HG03159 (cell line): ENCODE results near the gene PRICKLE1.
"Not testable (repeated sequence)": the region's sequence is repeated elsewhere in the genome, so short reads cannot be mapped to it uniquely, and the experiment has no call there.

Source experiments
- ATAC-seq: cut with Tn5 transposase; IDR thresholded peaks from one replicate; pipeline ENCODE4 v1.9.1; 2021; ENCODE audit warnings: mild to moderate bottlenecking, moderate library complexity; ENCODE audit not compliant: unreplicated experiment

The PRICKLE1 gene

GRCh38 chr12:42557586-42558172 is 31.9 kb downstream of the PRICKLE1 start:
- no peak for ATAC-seq

GRCh38 chr12:42556917-42557316 is 32.6 kb downstream of the PRICKLE1 start:
- ATAC-seq: no peak

GRCh38 chr12:42552822-42553221 is 36.7 kb downstream of the PRICKLE1 start:
- ATAC-seq: no peak

GRCh38 chr12:42550800-42551199 is 38.7 kb downstream of the PRICKLE1 start:
- no peak for ATAC-seq

GRCh38 chr12:42546709-42547108 is 42.8 kb downstream of the PRICKLE1 start:
- no peak for ATAC-seq

- ATAC-seq: no peak
Observed at GRCh38 chr12:42541965-42542364, 47.6 kb downstream of the PRICKLE1 start.

GRCh38 chr12:42541308-42541707 is 48.2 kb downstream of the PRICKLE1 start:
- not testable (repeated sequence) for ATAC-seq

GRCh38 chr12:42539696-42540095 is 49.9 kb downstream of the PRICKLE1 start:
- no peak for ATAC-seq

- ATAC-seq: no peak
Observed at GRCh38 chr12:42538203-42538602, 51.3 kb downstream of the PRICKLE1 start.

- ATAC-seq: no peak
Observed at GRCh38 chr12:42534184-42534838, 55.2 kb downstream of the PRICKLE1 start.

GRCh38 chr12:42530284-42530683 is 59.3 kb downstream of the PRICKLE1 start:
- ATAC-seq: no peak

- no peak for ATAC-seq
Observed at GRCh38 chr12:42525444-42525843, 64.1 kb downstream of the PRICKLE1 start.

GRCh38 chr12:42524716-42525115 is 64.8 kb downstream of the PRICKLE1 start:
- no peak for ATAC-seq

GRCh38 chr12:42516573-42516972 is 73.0 kb downstream of the PRICKLE1 start:
- ATAC-seq: no peak

GRCh38 chr12:42511656-42512055 is 77.9 kb downstream of the PRICKLE1 start:
- ATAC-seq: no peak

GRCh38 chr12:42510823-42511222 is 78.7 kb downstream of the PRICKLE1 start:
- ATAC-seq: no peak

- no peak for ATAC-seq
Observed at GRCh38 chr12:42508913-42509460, 80.6 kb downstream of the PRICKLE1 start.

- ATAC-seq: no peak
Observed at GRCh38 chr12:42507565-42507964, 82.0 kb downstream of the PRICKLE1 start.

- no peak for ATAC-seq
Observed at GRCh38 chr12:42507081-42507480, 82.5 kb downstream of the PRICKLE1 start.

- no peak for ATAC-seq
Observed at GRCh38 chr12:42504049-42504448, 85.5 kb downstream of the PRICKLE1 start.

- ATAC-seq: no peak
Observed at GRCh38 chr12:42502682-42503081, 86.9 kb downstream of the PRICKLE1 start.

- ATAC-seq: no peak
Observed at GRCh38 chr12:42498549-42499247, 90.8 kb downstream of the PRICKLE1 start.
